ENCODE data around the gene CORO1C. TPM values are rescaled to one million over a fixed set of nuclear protein-coding genes. Genes with fewer than 3 reads are reported as not detected.
A peak's percentile ranks its signal among the peaks of the same experiment; 100 is the strongest.

CORO1C gene
- total RNA-seq, 4 donors from 2014 or later: 100 to 273 (median 154) TPM

GRCh38 chr12:108653082-108653516, 78.2 kb downstream of the CORO1C start:
- ATAC-seq (ENCODE audit: low FRiP score) (no peak), DNase-seq (ENCODE audit: low spot score) (no peak)
- no peak for TF ChIP-seq CTCF (IDR thresholded peaks at IDR 0.05)

GRCh38 chr12:108650083-108650482, 81.2 kb downstream of the CORO1C start:
- DNase-seq (ENCODE audit: low spot score) (no peak), ATAC-seq (ENCODE audit: low FRiP score) (peak; percentile 1)
- no peak for TF ChIP-seq CTCF (IDR thresholded peaks at IDR 0.05)

GRCh38 chr12:108649669-108650068, 81.6 kb downstream of the CORO1C start:
- TF ChIP-seq CTCF (IDR thresholded peaks at IDR 0.05): no peak
- no peak for DNase-seq (ENCODE audit: low spot score)
- ATAC-seq (ENCODE audit: low FRiP score): peak; percentile 87

GRCh38 chr12:108649126-108649525, 82.2 kb downstream of the CORO1C start:
- TF ChIP-seq CTCF (IDR thresholded peaks at IDR 0.05): no peak
- ATAC-seq (ENCODE audit: low FRiP score): no peak
- DNase-seq (ENCODE audit: low spot score): no peak

- ATAC-seq (ENCODE audit: low FRiP score) (no peak), DNase-seq (ENCODE audit: low spot score) (no peak)
- no peak for TF ChIP-seq CTCF (IDR thresholded peaks at IDR 0.05)
Measured at GRCh38 chr12:108648371-108648770, 82.9 kb downstream of the CORO1C start.

- no peak for DNase-seq (ENCODE audit: low spot score)
- no peak for TF ChIP-seq CTCF (IDR thresholded peaks at IDR 0.05)
- ATAC-seq (ENCODE audit: low FRiP score): no peak
Measured at GRCh38 chr12:108647585-108648287, 83.6 kb downstream of the CORO1C start.

All from omental fat pad (tissue), 4 donors.